SK-N-SH treated with all-trans-retinoic acid at 6 μM for 48 hours (cell line): ENCODE measurements around the gene MYO1F.

ENCODE experiments used
- ATAC-seq: fragments of 200-7000 bp; cut with Tn5 transposase; 3 replicates; pipeline ENCODE4 v1.9.1; 2020; ENCODE audit warnings: mild to moderate bottlenecking, moderate library complexity
- ARNTL ChIP-seq: fragments of 450-650 bp; formaldehyde crosslinking; IDR thresholded peaks from 2 replicates; pipeline ENCODE4 v1.5.0; 2020; ENCODE audit warnings: low read depth, mild to moderate bottlenecking, moderate library complexity, borderline replicate concordance
- CSDC2 ChIP-seq: fragments of 250-450 bp; sonication (Bioruptor Pico); IDR thresholded peaks from 2 replicates; pipeline ENCODE4 v1.5.0; 2020; ENCODE audit warnings: mild to moderate bottlenecking, moderate library complexity
- CSRNP3 ChIP-seq: fragments of 250-450 bp; sonication (Bioruptor Pico); IDR thresholded peaks from 2 replicates; pipeline ENCODE4 v1.5.1; 2021; ENCODE audit warnings: mild to moderate bottlenecking, moderate library complexity
- ESRRG ChIP-seq: fragments of 250-450 bp; sonication (Bioruptor Pico); IDR thresholded peaks from 2 replicates; pipeline ENCODE4 v1.6.1; 2021; ENCODE audit warnings: mild to moderate bottlenecking
- GLIS3 ChIP-seq: fragments of 250-450 bp; sonication (Bioruptor Pico); IDR thresholded peaks from 2 replicates; pipeline ENCODE4 v1.5.0; 2020; ENCODE audit warnings: mild to moderate bottlenecking, moderate library complexity
- ISL1 ChIP-seq: fragments of 250-450 bp; sonication (Bioruptor Pico); IDR thresholded peaks from 2 replicates; pipeline ENCODE4 v2.1.2; 2022; ENCODE audit warnings: mild to moderate bottlenecking, moderate library complexity
- POU6F1 ChIP-seq: fragments of 250-450 bp; sonication (Bioruptor Pico); IDR thresholded peaks from 2 replicates; pipeline ENCODE4 v1.8.0; 2021; ENCODE audit warnings: low read depth, mild to moderate bottlenecking, moderate library complexity, borderline replicate concordance
- PPARA ChIP-seq: fragments of 250-450 bp; sonication (Bioruptor Pico); IDR thresholded peaks from 2 replicates; pipeline ENCODE4 v1.5.0; 2020; ENCODE audit warnings: mild to moderate bottlenecking, borderline replicate concordance
- RARB ChIP-seq: fragments of 250-450 bp; sonication (Bioruptor Pico); IDR thresholded peaks from 2 replicates; pipeline ENCODE4 v1.8.0; 2021; ENCODE audit warnings: mild to moderate bottlenecking, moderate library complexity
- SNAI2 ChIP-seq: fragments of 250-450 bp; sonication (Bioruptor Pico); IDR thresholded peaks from 2 replicates; pipeline ENCODE4 v1.5.0; 2020; ENCODE audit warnings: mild to moderate bottlenecking, moderate library complexity
- TCF4 ChIP-seq: fragments of 250-450 bp; sonication (Bioruptor Pico); IDR thresholded peaks from 2 replicates; pipeline ENCODE4 v1.8.0; 2021; ENCODE audit warnings: mild to moderate bottlenecking, moderate library complexity, borderline replicate concordance
- TOX ChIP-seq: fragments of 250-450 bp; sonication (Bioruptor Pico); IDR thresholded peaks from 2 replicates; pipeline ENCODE4 v1.8.0; 2021; ENCODE audit warnings: mild to moderate bottlenecking, moderate library complexity, borderline replicate concordance
- ZC3H10 ChIP-seq: fragments of 250-450 bp; sonication (Bioruptor Pico); IDR thresholded peaks from 2 replicates; pipeline ENCODE4 v1.5.1; 2021; ENCODE audit warnings: mild to moderate bottlenecking, moderate library complexity
- ZFP30 ChIP-seq: fragments of 450-650 bp; formaldehyde crosslinking; IDR thresholded peaks from 2 replicates; pipeline ENCODE4 v1.5.0; 2022; ENCODE audit warnings: mild to moderate bottlenecking, moderate library complexity
- ZNF70 ChIP-seq: fragments of 450-650 bp; formaldehyde crosslinking; IDR thresholded peaks from 2 replicates; pipeline ENCODE4 v1.5.0; 2020; ENCODE audit warnings: mild to moderate bottlenecking, moderate library complexity
- ZNF8 ChIP-seq: fragments of 450-650 bp; formaldehyde crosslinking; IDR thresholded peaks from 2 replicates; pipeline ENCODE4 v1.5.0; 2020; ENCODE audit warnings: mild to moderate bottlenecking, moderate library complexity
- TF ChIP-seq, protein P1 (sequence below): fragments of 250-450 bp; sonication (Bioruptor Pico); IDR thresholded peaks from 2 replicates; pipeline ENCODE4 v1.5.1; 2020; ENCODE audit warnings: low read depth, mild to moderate bottlenecking, moderate library complexity
- TF ChIP-seq, protein P2 (sequence below): fragments of 250-450 bp; sonication (Bioruptor Pico); IDR thresholded peaks from 2 replicates; pipeline ENCODE4 v1.8.0; 2020; ENCODE audit warnings: mild to moderate bottlenecking, moderate library complexity, borderline replicate concordance

Gene MYO1F

GRCh38 chr19:8494158-8494557 is 83.1 kb downstream of the MYO1F start:
- TF ChIP-seq TOX (CRISPR knock-in tag) (no peak), CSDC2 (CRISPR knock-in tag) (no peak), GLIS3 (CRISPR knock-in tag) (no peak), SNAI2 (CRISPR knock-in tag) (no peak), ZNF8 (CRISPR knock-in tag) (no peak), POU6F1 (CRISPR knock-in tag) (no peak), ESRRG (CRISPR knock-in tag) (no peak)
- TF ChIP-seq, protein P1, sequence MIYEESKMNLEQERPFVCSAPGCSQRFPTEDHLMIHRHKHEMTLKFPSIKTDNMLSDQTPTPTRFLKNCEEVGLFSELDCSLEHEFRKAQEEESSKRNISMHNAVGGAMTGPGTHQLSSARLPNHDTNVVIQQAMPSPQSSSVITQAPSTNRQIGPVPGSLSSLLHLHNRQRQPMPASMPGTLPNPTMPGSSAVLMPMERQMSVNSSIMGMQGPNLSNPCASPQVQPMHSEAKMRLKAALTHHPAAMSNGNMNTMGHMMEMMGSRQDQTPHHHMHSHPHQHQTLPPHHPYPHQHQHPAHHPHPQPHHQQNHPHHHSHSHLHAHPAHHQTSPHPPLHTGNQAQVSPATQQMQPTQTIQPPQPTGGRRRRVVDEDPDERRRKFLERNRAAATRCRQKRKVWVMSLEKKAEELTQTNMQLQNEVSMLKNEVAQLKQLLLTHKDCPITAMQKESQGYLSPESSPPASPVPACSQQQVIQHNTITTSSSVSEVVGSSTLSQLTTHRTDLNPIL (CRISPR knock-in tag), result no peak
- ATAC-seq, result no peak

GRCh38 chr19:8491574-8491973 is 85.7 kb downstream of the MYO1F start:
- TF ChIP-seq, protein P2, sequence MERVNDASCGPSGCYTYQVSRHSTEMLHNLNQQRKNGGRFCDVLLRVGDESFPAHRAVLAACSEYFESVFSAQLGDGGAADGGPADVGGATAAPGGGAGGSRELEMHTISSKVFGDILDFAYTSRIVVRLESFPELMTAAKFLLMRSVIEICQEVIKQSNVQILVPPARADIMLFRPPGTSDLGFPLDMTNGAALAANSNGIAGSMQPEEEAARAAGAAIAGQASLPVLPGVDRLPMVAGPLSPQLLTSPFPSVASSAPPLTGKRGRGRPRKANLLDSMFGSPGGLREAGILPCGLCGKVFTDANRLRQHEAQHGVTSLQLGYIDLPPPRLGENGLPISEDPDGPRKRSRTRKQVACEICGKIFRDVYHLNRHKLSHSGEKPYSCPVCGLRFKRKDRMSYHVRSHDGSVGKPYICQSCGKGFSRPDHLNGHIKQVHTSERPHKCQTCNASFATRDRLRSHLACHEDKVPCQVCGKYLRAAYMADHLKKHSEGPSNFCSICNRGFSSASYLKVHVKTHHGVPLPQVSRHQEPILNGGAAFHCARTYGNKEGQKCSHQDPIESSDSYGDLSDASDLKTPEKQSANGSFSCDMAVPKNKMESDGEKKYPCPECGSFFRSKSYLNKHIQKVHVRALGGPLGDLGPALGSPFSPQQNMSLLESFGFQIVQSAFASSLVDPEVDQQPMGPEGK, result no peak
- TF ChIP-seq ZNF8 (CRISPR knock-in tag) (no peak), PPARA (no peak), TOX (CRISPR knock-in tag) (no peak), ZFP30 (CRISPR knock-in tag) (no peak), GLIS3 (CRISPR knock-in tag) (no peak)
- ATAC-seq, result 0 out of 3 replicates have a peak, but pooled peaks have one; percentile 9

- peak; percentile 6; the same call in 1 of the 3 replicates for ATAC-seq
- TF ChIP-seq ZNF70 (CRISPR knock-in tag), result no peak
Measured at GRCh38 chr19:8490873-8491272, 86.4 kb downstream of the MYO1F start.

DNA sequence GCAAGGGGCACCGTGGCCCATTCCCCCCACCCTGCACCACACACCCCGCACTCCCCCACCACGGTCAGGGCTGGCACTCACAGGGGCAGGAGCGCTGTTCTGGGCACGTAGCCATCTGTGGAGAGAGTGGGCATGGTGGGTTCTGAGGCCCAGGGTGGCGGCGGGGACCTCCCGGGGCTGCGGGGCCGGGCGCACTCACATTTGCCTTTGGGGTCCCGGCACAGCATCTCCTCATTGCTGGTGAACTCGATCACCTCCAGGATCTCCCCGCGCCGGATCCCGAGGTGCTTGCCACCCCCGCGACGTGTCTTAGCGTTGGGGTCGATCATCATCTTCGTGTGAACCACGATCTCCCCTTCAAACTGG is 86.9 kb downstream of the MYO1F start:
- ATAC-seq, result peak; percentile 5; the same call in 2 of the 3 replicates
- no peak for TF ChIP-seq ISL1 (CRISPR knock-in tag)
- no peak for TF ChIP-seq TOX (CRISPR knock-in tag)
- no peak for TF ChIP-seq ZFP30 (CRISPR knock-in tag)
- no peak for TF ChIP-seq ARNTL (CRISPR knock-in tag)
- TF ChIP-seq PPARA, result no peak
- TF ChIP-seq, protein P1 (CRISPR knock-in tag), result no peak
- TF ChIP-seq, protein P2, result no peak
- no peak for TF ChIP-seq ESRRG (CRISPR knock-in tag)
- no peak for TF ChIP-seq RARB (CRISPR knock-in tag)
- no peak for TF ChIP-seq CSRNP3 (CRISPR knock-in tag)
- no peak for TF ChIP-seq ZNF70 (CRISPR knock-in tag)
- TF ChIP-seq ZC3H10 (CRISPR knock-in tag), result no peak
- TF ChIP-seq SNAI2 (CRISPR knock-in tag), result no peak
- no peak for TF ChIP-seq CSDC2 (CRISPR knock-in tag)
- no peak for TF ChIP-seq TCF4 (CRISPR knock-in tag)
- TF ChIP-seq, all 23 proteins: peak for 0
